AG10803 (cell line): Measurements from ENCODE around the gene OR10A2.
"Not testable (repeated sequence)": the region's sequence is repeated elsewhere in the genome, so short reads cannot be mapped to it uniquely, and the experiment has no call there.

Experiments
- DNase-seq: peaks from one replicate; pipeline ENCODE4 v3.0.0; 2010; ENCODE audit warnings: low read depth
- H3K4me3 ChIP-seq: 2 replicates; pipeline ENCODE4 v1.5.1; 2011; ENCODE audit warnings: mild to moderate bottlenecking, low read length, control low read depth
- TF ChIP-seq, protein P1 (sequence below): conservative IDR thresholded peaks from 2 replicates; pipeline ENCODE4 v1.5.1; 2011; ENCODE audit warnings: mild to moderate bottlenecking, low read length, control low read depth, inconsistent platforms

OR10A2 gene

DNA sequence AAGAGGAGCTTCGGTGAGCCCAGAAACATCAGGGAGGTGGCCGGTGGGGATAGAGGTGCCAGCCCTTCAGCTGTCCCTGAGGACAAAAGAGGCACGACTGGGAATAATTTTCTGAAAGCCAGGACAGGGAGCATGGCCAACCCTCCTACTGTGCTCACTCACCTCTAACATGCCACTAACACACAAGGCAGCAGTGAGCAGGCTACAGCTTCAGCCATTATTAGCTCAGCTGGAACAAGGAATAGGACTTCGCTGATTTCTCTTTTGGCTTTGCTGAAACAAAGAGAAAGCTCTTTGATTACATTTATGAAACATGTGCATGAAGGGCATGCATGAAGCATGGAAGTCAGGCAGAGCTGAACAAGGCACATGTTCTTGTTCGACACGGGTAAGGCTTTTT, 29.5 kb upstream of the OR10A2 start:
- H3K4me3 ChIP-seq: no peak overlapping the region
- DNase-seq: no peak
- TF ChIP-seq, protein P1, sequence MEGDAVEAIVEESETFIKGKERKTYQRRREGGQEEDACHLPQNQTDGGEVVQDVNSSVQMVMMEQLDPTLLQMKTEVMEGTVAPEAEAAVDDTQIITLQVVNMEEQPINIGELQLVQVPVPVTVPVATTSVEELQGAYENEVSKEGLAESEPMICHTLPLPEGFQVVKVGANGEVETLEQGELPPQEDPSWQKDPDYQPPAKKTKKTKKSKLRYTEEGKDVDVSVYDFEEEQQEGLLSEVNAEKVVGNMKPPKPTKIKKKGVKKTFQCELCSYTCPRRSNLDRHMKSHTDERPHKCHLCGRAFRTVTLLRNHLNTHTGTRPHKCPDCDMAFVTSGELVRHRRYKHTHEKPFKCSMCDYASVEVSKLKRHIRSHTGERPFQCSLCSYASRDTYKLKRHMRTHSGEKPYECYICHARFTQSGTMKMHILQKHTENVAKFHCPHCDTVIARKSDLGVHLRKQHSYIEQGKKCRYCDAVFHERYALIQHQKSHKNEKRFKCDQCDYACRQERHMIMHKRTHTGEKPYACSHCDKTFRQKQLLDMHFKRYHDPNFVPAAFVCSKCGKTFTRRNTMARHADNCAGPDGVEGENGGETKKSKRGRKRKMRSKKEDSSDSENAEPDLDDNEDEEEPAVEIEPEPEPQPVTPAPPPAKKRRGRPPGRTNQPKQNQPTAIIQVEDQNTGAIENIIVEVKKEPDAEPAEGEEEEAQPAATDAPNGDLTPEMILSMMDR: no peak

DNA sequence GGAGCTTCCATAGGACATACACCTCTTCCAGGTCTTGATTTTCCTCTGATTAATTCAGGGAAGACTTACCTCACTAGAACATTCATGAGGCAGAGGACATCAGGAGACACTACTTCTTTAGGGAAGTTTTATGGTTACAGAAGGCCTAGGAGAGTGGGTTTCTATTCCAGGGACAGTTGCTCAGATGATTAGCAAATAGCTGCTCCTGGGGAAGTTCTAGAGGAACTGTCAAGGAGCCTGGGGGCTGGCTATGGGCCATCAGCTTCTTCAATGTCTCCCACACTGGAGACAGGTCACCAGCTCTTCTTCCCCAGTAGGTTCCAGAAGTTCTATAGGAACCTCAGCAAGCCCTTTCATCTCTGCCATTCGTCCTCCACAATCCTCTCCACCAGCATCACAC, 28.8 kb upstream of the OR10A2 start:
- TF ChIP-seq, protein P1: no peak
- H3K4me3 ChIP-seq: no peak overlapping the region
- no peak for DNase-seq

DNA sequence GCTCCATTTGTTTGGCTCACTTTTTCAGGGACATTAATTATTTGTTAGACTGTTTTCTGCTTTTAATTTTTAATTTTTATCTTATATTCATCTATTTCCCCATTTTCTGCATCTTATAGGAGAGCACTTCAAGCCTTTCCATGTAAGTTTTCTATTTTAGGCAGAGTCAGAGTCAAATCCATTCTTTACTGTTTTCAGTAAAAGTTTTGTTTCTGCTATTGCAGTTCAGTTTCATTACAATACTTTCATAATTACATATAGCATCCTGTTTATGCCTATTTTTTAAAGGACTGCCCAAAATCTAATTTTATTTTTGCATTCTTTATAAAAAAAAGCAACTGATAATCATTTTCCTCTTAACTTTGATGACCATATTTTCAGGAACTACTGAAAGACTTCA, 21.2 kb upstream of the OR10A2 start:
- TF ChIP-seq, protein P1: no peak
- DNase-seq: no peak
- no peak overlapping the region for H3K4me3 ChIP-seq

DNA sequence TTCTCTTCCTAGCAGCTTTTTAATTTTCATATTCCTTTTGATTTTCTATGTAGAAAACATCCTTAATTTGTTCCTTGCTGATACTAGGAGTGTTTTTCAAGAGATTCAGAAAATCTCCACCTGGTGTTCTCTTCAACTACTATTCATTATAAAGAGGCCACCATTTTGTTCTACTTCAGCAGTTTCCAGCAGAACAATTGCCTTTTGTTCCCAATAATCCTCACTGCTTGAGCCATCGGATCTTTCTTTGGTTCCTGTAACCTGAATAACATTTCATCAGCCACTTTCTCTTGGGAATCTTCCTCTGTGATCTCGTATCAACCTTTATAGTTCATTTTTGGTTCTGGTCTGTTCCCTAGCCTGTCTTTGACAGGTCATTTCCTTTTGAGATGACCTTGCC, 19.2 kb upstream of the OR10A2 start:
- no peak for DNase-seq

DNA sequence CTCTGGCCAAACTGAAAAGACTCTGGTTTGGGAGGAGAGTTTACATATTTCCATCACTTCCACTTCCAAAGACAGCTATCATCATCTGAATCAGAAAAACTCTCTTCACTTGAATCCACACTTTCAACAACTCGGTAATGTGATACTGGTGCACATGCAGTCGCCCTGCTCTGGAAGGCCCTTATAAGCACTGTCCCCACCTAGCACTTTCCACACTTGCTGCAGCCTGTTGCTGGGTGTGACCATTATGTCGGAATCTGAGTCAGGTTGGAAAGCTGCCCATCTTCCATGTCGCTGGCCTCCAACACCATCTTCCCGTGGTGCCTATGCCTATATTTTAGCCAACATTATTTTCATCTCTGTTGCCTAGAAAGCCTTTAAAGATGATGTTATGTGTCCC, 18.5 kb upstream of the OR10A2 start:
- DNase-seq: no peak
- H3K4me3 ChIP-seq: no peak overlapping the region
- TF ChIP-seq, protein P1: no peak

More for the DNA sequence above, 19.2 kb upstream of the OR10A2 start:
- H3K4me3 ChIP-seq: no peak overlapping the region
- TF ChIP-seq, protein P1: no peak

DNA sequence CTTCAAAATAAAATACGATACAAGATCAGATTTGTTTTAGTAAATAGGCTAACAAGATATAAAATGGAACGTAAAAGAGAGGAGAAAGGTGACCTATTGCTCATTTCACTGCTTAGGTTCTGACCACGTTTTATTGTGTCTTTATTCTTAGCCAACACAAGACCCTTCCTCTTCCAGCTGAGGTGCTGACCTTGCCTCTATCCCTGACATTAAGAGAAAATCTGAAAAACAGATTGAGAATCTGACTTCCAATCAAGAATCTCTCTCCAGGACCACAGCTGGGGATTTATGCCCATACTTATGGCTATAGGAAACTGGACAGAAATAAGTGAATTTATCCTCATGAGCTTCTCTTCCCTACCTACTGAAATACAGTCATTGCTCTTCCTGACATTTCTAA, 17.5 kb upstream of the OR10A2 start, which contains the start of gene OR10A5:
Gene OR10A5, plus strand, starts transcription at position 301 of the 400 bp plus-strand sequence. Its CDS starts 0 bp downstream, at position 301.
- no peak for DNase-seq
- TF ChIP-seq, protein P1: no peak
- H3K4me3 ChIP-seq: no peak within 1 kb of the TSS

DNA sequence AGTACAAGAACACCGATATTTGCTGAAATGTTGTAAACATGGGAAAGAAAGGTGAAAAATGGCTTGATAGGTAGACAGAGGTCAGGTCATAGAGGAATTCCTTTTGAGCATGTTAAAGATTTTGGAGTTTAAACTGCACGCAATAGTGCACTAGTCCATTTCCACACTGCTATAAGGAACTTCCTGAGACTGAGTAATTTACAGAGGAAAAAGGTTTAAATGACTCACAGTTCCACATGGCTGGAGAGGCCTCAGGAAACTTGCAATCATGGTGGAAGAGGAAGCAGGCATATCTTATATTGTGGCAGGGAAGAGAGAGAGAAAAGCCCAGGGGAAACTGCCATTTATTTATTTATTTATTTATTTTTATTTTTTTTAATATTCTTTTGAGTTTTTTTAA, 12.3 kb upstream of the OR10A2 start:
- no peak for DNase-seq
- H3K4me3 ChIP-seq: no peak overlapping the region
- TF ChIP-seq, protein P1: no peak

DNA sequence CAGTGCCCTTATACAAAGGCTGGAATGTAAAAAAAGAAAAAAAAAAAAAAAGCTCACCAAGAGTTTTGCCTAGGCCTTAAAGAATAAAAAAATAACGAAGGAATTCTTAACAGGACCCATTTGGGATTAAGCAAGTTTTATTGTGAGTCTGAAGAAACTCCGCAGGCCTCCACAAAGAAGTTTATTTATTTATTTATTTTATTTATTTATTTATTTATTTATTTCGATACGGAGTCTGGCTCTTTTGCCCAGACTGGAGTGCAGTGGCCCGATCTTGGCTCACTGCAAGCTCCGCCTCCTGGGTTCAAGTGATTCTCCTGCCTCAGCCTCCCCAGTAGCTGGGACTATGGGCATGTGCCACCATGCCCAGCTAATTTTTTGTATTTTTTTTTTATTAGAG, 8.1 kb upstream of the OR10A2 start:
- DNase-seq, H3K4me3 ChIP-seq: not testable (repeated sequence)
